GM06990 (cell line): ENCODE measurements around the gene KLK8.

Source experiments
- DNase-seq: peaks from one replicate; pipeline ENCODE4 v3.0.0-alpha.2; 2011; ENCODE audit not compliant: insufficient read length; ENCODE audit errors: extremely low read depth
- H3K27me3 ChIP-seq: replicated peaks from 2 replicates; pipeline ENCODE4 v1.6.0; 2011; ENCODE audit warnings: low read length; ENCODE audit not compliant: control insufficient read depth, insufficient read depth
- H3K36me3 ChIP-seq: 2 replicates; pipeline ENCODE4 v1.5.1; 2011; ENCODE audit warnings: low read length; ENCODE audit not compliant: control insufficient read depth, insufficient read depth
- H3K4me3 ChIP-seq: replicated peaks from 2 replicates; pipeline ENCODE4 v1.5.1; 2011; ENCODE audit warnings: low read depth, mild to moderate bottlenecking, control low read depth, low read length
- CTCF ChIP-seq: IDR thresholded peaks from 2 replicates; pipeline ENCODE4 v1.5.1; 2011; ENCODE audit warnings: low read length, control low read depth, mild to moderate bottlenecking, inconsistent platforms; ENCODE audit not compliant: insufficient read depth, poor library complexity, severe bottlenecking

Gene KLK8

GRCh38 chr19:50982186-50982585 is 19.2 kb downstream of the KLK8 start:
- no peak for TF ChIP-seq CTCF
- no peak for DNase-seq
- H3K36me3 ChIP-seq, result no peaks in the 10 kb centered on the region
- H3K27me3 ChIP-seq, result no peaks in the 10 kb centered on the region; the same call in 1 of the 2 replicates
- H3K4me3 ChIP-seq, result no peak overlapping the region

- no peaks in the 10 kb centered on the region for H3K36me3 ChIP-seq
- no peak overlapping the region for H3K4me3 ChIP-seq
- H3K27me3 ChIP-seq, result no peaks in the 10 kb centered on the region; the same call in 1 of the 2 replicates
- TF ChIP-seq CTCF, result no peak
- DNase-seq, result no peak
Observed at GRCh38 chr19:50981587-50982146, 19.7 kb downstream of the KLK8 start.

GRCh38 chr19:50980208-50980607 is 21.2 kb downstream of the KLK8 start:
- DNase-seq, result no peak
- H3K4me3 ChIP-seq, result no peak overlapping the region
- no peak for TF ChIP-seq CTCF
- no peaks in the 10 kb centered on the region for H3K36me3 ChIP-seq
- no peaks in the 10 kb centered on the region; the same call in 1 of the 2 replicates for H3K27me3 ChIP-seq

- no peak for TF ChIP-seq CTCF
- no peak for DNase-seq
Observed at GRCh38 chr19:50979758-50980157, 21.6 kb downstream of the KLK8 start.

GRCh38 chr19:50978772-50979390 is 22.5 kb downstream of the KLK8 start:
- DNase-seq, result no peak

More at GRCh38 chr19:50979758-50980157, 21.6 kb downstream of the KLK8 start:
- Histone ChIP-seq H3K27me3 (no peaks in the 10 kb centered on the region; the same call in 1 of the 2 replicates), H3K36me3 (no peaks in the 10 kb centered on the region), H3K4me3 (no peak overlapping the region)

More at GRCh38 chr19:50978772-50979390, 22.5 kb downstream of the KLK8 start:
- no peaks in the 10 kb centered on the region; the same call in 1 of the 2 replicates for H3K27me3 ChIP-seq
- no peak for TF ChIP-seq CTCF
- no peaks in the 10 kb centered on the region for H3K36me3 ChIP-seq
- no peak overlapping the region for H3K4me3 ChIP-seq
